ENCODE measurements around the gene ANKRD10. TPM values are rescaled to one million over a fixed set of nuclear protein-coding genes. Genes with fewer than 3 reads are reported as not detected.
A peak's percentile ranks its signal among the peaks of the same experiment; 100 is the strongest.

ANKRD10 gene
- total and polyA plus RNA-seq, 11 donors, result 37.7 to 81.3 (median 47.6) TPM

DNA sequence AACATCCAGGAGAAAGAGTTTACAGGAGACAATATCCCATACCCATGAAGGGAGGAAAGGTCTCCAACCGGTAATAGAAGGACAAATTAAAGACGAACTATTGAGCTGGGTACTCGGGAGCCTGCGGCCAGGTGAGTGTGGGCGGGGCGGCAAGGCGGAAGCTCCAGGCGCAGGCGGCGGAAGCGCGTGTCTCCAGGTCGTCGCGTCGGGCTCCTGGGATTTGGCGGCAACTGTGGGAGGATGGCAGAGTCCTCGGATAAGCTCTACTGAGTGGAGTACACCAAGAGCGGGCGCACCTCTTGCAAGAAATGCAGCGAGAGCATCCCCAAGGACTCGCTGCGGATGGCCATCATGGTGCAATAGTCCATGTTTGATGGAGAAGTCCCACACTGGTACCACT is 21.6 kb upstream of the ANKRD10 start:
- Histone ChIP-seq H3K36me3 (no peaks in the 10 kb centered on the region), H3K9me3 (peaks cover 0 to 28% (median 18%) of the 10 kb centered on the region in 12 donors), H3K27ac (no peak overlapping the region), H3K27me3 (no peaks in the 10 kb centered on the region), H3K4me3 (no peak overlapping the region), H3K4me1 (peaks cover 0 to 8% (median 0%) of the 10 kb centered on the region in 12 donors)
- ATAC-seq (no peak), DNase-seq (no peak)
- 95 to 97% (median 97%) methylated on average over 23 of the region's 23 CpGs for WGBS, 4 donors
- intact Hi-C loops (cut with DNase I), result no loop called here
- no peak for TF ChIP-seq POLR2A (IDR thresholded peaks at IDR 0.05)
- TF ChIP-seq, protein P1, sequence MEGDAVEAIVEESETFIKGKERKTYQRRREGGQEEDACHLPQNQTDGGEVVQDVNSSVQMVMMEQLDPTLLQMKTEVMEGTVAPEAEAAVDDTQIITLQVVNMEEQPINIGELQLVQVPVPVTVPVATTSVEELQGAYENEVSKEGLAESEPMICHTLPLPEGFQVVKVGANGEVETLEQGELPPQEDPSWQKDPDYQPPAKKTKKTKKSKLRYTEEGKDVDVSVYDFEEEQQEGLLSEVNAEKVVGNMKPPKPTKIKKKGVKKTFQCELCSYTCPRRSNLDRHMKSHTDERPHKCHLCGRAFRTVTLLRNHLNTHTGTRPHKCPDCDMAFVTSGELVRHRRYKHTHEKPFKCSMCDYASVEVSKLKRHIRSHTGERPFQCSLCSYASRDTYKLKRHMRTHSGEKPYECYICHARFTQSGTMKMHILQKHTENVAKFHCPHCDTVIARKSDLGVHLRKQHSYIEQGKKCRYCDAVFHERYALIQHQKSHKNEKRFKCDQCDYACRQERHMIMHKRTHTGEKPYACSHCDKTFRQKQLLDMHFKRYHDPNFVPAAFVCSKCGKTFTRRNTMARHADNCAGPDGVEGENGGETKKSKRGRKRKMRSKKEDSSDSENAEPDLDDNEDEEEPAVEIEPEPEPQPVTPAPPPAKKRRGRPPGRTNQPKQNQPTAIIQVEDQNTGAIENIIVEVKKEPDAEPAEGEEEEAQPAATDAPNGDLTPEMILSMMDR (IDR thresholded peaks at IDR 0.05), result no peak

DNA sequence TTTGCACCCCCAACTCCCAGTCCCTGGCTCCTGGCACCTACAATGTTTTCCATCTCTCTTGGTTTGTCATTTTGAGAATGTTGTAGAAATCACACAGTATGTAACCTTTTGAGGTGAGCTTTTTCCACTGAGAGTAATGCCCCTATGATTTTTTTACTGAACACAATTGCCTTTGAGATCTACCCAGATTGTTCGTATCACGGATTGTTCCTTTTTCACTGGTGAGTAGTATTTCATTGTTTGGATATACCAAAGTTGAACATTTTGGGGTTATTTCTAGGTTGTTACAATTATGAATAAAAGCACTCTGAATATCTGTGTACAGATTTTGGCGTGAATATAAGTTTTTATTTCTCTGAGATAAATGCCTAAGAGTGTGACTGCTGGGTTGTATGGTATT is 17.7 kb upstream of the ANKRD10 start:
- H3K4me1 ChIP-seq, result peaks cover 0 to 6% (median 0%) of the 10 kb centered on the region in 12 donors
- intact Hi-C loops (cut with DNase I), result no loop called here
- TF ChIP-seq, protein P1 (IDR thresholded peaks at IDR 0.05), result no peak
- TF ChIP-seq POLR2A (IDR thresholded peaks at IDR 0.05), result no peak
- no peak overlapping the region for H3K27ac ChIP-seq
- H3K4me3 ChIP-seq, result no peak overlapping the region
- DNase-seq (no peak), ATAC-seq (no peak)
- 86 to 92% (median 89%) methylated on average over 3 of the region's 3 CpGs for WGBS, 4 donors
- peaks cover 0 to 2% (median 0%) of the 10 kb centered on the region in 9 donors for H3K27me3 ChIP-seq
- peaks cover 0 to 28% (median 18%) of the 10 kb centered on the region in 12 donors for H3K9me3 ChIP-seq
- no peaks in the 10 kb centered on the region for H3K36me3 ChIP-seq

DNA sequence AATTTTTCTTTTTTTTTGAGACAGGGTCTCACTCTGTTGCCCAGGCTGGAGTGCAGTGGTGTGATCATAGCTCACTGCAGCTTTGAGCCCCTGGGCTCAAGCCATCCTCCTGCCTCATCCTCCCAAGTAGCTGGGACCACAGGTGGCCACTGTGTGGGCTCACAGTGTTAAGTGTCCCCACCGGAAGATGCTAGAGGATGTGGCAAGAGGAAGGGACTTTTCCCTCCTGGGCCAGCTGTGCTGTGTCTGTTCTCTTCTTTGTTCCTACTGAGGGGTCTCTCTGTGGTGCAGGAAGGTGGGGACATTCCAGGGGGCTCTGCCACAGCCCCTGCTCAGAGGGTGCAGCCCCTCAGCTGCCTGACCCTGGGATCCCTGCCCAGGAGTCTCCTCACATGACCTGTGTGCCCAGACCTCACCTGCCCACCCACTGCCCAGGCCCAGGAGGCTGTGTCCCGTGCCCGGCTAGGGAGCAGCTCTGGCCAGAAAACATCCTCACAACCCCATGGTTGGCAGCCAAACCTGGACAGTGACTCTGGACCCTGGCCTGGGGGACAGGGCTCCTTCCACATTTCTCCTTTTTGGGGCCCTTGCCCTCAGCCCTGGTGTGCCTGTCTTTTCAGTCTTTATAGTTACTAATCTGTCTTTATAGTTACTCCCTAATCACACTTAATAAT is 14.4 kb upstream of the ANKRD10 start:
- peaks cover 0 to 2% (median 0%) of the 10 kb centered on the region in 9 donors for H3K27me3 ChIP-seq
- no peaks in the 10 kb centered on the region for H3K36me3 ChIP-seq
- no peak for ATAC-seq
- intact Hi-C loops (cut with DNase I), result loop anchor here in 1 of 10 donors (10.0 kb wide), 1 partner anchor 76 kb away; no protein-coding TSS in a partner anchor
- H3K4me1 ChIP-seq, result peaks cover 0 to 12% (median 0%) of the 10 kb centered on the region in 12 donors
- H3K4me3 ChIP-seq, result no peak overlapping the region
- H3K27ac ChIP-seq, result no peak overlapping the region
- peaks cover 0 to 21% (median 16%) of the 10 kb centered on the region in 12 donors for H3K9me3 ChIP-seq
- 79 to 86% (median 84%) methylated on average over 3 of the region's 3 CpGs for whole genome bisulfite sequencing, 4 donors
- DNase-seq, result no peak
- TF ChIP-seq, protein P1 (IDR thresholded peaks at IDR 0.05), result no peak
- no peak for TF ChIP-seq POLR2A (IDR thresholded peaks at IDR 0.05)

DNA sequence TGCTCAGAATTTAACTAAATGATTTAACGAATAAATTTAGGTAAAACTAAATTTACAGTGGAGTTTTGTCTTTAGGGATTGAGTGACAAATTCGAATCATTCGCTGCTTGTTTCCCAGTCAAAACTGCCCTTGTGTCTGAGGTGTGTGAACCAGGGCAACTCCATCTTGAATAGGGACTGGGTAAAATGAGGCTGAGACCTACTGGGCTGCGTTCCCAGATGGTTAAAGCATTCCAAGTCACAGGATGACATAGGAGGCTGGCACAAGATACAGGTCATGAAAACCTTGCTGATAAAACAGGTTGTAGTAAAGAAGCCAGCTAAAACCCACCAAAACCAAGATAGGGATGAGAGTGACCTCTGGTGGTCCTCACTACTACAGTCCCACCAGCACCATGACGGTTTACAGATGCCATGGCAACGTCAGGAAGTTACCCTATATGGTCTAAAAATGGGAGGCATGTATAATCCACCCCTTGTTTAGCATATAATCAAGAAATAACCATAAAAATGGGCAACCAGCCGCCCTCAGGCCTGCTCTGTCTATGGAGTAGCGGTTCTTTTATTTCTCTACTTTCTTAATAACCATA is 10.2 kb upstream of the ANKRD10 start:
- H3K27me3 ChIP-seq, result peaks cover 0 to 2% (median 0%) of the 10 kb centered on the region in 9 donors
- peaks cover 0 to 23% (median 2%) of the 10 kb centered on the region in 12 donors for H3K4me1 ChIP-seq
- intact Hi-C loops (cut with DNase I), result loop anchor here in 1 of 10 donors (10.0 kb wide), 1 partner anchor 80 kb away; no protein-coding TSS in a partner anchor
- TF ChIP-seq POLR2A (IDR thresholded peaks at IDR 0.05), result no peak
- TF ChIP-seq, protein P1 (IDR thresholded peaks at IDR 0.05), result peak in 2 of 12 donors; percentile 23 to 28
- H3K9me3 ChIP-seq, result no peaks in the 10 kb centered on the region
- WGBS, 4 donors, result 72 to 84% (median 82%) methylated on average over 8 of the region's 8 CpGs
- no peak for ATAC-seq
- H3K36me3 ChIP-seq, result no peaks in the 10 kb centered on the region
- no peak for DNase-seq
- H3K27ac ChIP-seq, result no peak overlapping the region
- H3K4me3 ChIP-seq, result no peak overlapping the region

All from heart left ventricle (tissue), 16 donors.